Transverse colon (tissue), 3 donors: ENCODE data around the gene STRA8.

Experiments
- EP300 ChIP-seq: sonication (generic); formaldehyde crosslinking; IDR thresholded peaks from one replicate; pipeline ENCODE4 v1.6.1; 2017; ENCODE audit warnings: antibody characterized with exemption, low read depth
- POLR2A ChIP-seq: fragments of 450-650 bp; IDR thresholded peaks from one replicate; pipeline ENCODE4 v1.6.1; 2016; ENCODE audit warnings: antibody characterized with exemption, mild to moderate bottlenecking, moderate library complexity
- POLR2AphosphoS5 ChIP-seq, 3 donors: sonication (generic); formaldehyde crosslinking; IDR thresholded peaks; one replicate each; pipeline ENCODE4 v1.6.1; 2016; ENCODE audit warnings: antibody characterized with exemption in 3 of 3

DNA sequence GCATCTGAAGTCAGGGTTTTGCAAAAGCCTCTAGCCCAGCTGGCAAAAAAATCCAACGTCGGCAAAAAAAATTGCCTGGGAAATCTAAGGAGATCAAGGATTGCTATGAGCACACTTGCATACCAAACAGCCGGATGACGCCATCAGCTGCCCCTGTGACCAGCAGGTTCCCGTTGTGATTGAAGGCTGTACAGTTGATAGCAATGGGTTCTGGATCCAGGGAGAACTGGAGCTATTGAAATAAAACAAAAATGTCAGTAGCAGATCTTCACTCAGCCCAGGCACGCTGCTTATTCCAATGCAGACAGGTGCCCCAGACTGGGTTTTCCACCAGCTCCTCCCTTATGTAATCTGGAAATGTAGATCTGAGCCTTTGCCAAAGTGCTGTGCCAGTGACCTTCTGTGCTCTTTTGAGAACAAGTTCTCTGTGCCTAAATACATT lies 44.4 kb upstream of the STRA8 start:
- TF ChIP-seq EP300 (no peak), POLR2AphosphoS5 (IDR thresholded peaks at IDR 0.05) (no peak), POLR2A (no peak)
